ENCODE measurements around the gene DPP6.
"Not testable (repeated sequence)": the region's sequence is repeated elsewhere in the genome, so short reads cannot be mapped to it uniquely, and the experiment has no call there.

Gene DPP6

DNA sequence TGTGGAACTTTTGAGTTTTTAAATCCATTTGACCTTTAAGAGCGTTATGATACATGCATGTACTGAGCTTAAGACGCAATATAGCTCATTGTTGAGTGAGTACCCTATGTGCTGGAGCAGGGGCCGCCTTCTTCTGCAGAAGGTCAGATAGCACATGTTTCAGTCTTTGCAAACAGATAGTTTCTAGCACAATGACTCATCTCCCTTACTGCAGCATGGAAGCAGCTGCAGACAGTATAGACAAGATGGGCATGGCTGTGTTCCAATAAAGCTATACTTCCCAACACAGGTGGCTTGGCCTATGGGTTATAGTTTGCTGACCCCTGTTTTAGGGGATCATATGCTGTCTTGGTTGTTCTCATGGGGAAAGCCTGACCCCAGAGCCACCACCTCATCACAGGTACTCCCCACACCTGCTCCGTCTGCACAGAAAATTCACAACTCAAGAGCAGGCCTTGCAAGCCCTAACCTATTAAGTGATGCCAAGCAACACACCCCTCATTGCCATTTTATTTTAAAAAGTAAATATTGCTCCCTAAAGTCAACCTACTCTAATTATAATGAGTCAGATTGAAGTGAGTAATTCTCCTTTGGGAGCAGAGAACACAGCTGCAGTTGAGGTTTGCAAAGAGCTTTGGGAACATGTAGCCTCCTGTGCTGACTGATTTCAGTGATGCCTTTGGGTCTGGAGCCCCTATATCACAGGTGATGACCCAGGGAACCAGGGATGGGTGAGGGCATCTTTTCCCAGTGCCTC, 620.6 kb downstream of the DPP6 start:
- H3K27me3 ChIP-seq (ENCODE audit: insufficient read depth, poor library complexity, severe bottlenecking), result no peaks in the 10 kb centered on the region
- no peaks in the 10 kb centered on the region for H3K36me3 ChIP-seq (ENCODE audit: low read depth)
- TF ChIP-seq CTCF (IDR thresholded peaks at IDR 0.05; ENCODE audit: poor library complexity, severe bottlenecking), result no peak
- H3K4me1 ChIP-seq (ENCODE audit: insufficient read depth, poor library complexity, severe bottlenecking), result no peaks in the 10 kb centered on the region
- H3K27ac ChIP-seq (ENCODE audit: poor library complexity, severe bottlenecking), result no peak overlapping the region
- DNase-seq (ENCODE audit: low spot score), result no peak
- H3K4me3 ChIP-seq (ENCODE audit: severe bottlenecking), result no peak overlapping the region
- ATAC-seq (ENCODE audit: low read depth), result no peak
- no peaks in the 10 kb centered on the region for H3K9me3 ChIP-seq (ENCODE audit: severe bottlenecking)

DNA sequence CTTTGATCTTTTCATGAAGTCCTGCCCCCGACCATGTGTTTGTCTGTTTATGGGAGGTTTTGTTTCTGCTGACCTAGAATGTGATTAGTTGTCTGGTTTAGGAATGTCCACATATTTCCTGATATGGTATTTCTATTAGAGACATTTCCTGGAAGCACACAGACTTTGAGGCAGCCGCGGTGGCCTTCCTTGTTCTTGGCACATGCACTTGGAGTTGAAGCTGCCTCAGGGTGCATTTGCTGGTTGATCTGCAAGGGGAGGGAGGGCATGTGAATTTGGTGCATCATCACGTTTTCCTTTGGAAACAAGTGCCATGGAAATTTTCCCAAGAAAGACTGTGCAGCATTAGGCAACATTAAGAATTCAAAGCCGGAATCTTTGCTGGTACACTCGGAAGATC, 622.0 kb downstream of the DPP6 start:
- Histone ChIP-seq H3K27me3 (ENCODE audit: insufficient read depth, poor library complexity, severe bottlenecking) (no peaks in the 10 kb centered on the region), H3K9me3 (ENCODE audit: severe bottlenecking) (no peaks in the 10 kb centered on the region), H3K36me3 (ENCODE audit: low read depth) (no peaks in the 10 kb centered on the region), H3K27ac (ENCODE audit: poor library complexity, severe bottlenecking) (no peak overlapping the region), H3K4me1 (ENCODE audit: insufficient read depth, poor library complexity, severe bottlenecking) (no peaks in the 10 kb centered on the region), H3K4me3 (ENCODE audit: severe bottlenecking) (no peak overlapping the region)
- no peak for ATAC-seq (ENCODE audit: low read depth)
- TF ChIP-seq CTCF (IDR thresholded peaks at IDR 0.05; ENCODE audit: poor library complexity, severe bottlenecking), result no peak
- no peak for DNase-seq (ENCODE audit: low spot score)

GRCh38 chr7:154675560-154675959, 623.4 kb downstream of the DPP6 start:
- H3K27me3 ChIP-seq (ENCODE audit: insufficient read depth, poor library complexity, severe bottlenecking), result no peaks in the 10 kb centered on the region

DNA sequence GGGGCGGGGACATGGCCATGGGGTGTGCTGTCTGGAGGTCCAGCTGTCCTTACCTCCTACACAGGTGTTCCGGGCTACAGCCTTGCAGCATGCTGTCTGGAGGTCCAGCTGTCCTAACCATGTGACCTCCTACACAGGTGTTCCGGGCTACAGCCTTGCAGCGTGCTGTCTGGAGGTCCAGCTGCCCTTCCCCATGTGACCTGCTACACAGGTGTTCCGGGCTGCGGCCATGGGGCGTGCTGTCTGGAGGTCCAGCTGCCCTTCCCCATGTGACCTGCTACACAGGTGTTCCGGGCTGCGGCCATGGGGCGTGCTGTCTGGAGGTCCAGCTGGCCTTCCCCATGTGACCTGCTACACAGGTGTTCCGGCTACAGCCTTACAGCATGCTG, 623.8 kb downstream of the DPP6 start:
- not testable (repeated sequence) for H3K27ac ChIP-seq (ENCODE audit: poor library complexity, severe bottlenecking); DNase-seq (ENCODE audit: low spot score); H3K4me3 ChIP-seq (ENCODE audit: severe bottlenecking); H3K4me1 ChIP-seq (ENCODE audit: insufficient read depth, poor library complexity, severe bottlenecking); ATAC-seq (ENCODE audit: low read depth); H3K27me3 ChIP-seq (ENCODE audit: insufficient read depth, poor library complexity, severe bottlenecking); H3K36me3 ChIP-seq (ENCODE audit: low read depth); H3K9me3 ChIP-seq (ENCODE audit: severe bottlenecking)

More at GRCh38 chr7:154675560-154675959, 623.4 kb downstream of the DPP6 start:
- TF ChIP-seq CTCF (IDR thresholded peaks at IDR 0.05; ENCODE audit: poor library complexity, severe bottlenecking), result no peak
- H3K27ac ChIP-seq (ENCODE audit: poor library complexity, severe bottlenecking), result no peak overlapping the region
- no peaks in the 10 kb centered on the region for H3K36me3 ChIP-seq (ENCODE audit: low read depth)
- H3K4me1 ChIP-seq (ENCODE audit: insufficient read depth, poor library complexity, severe bottlenecking), result no peaks in the 10 kb centered on the region
- no peak overlapping the region for H3K4me3 ChIP-seq (ENCODE audit: severe bottlenecking)
- ATAC-seq (ENCODE audit: low read depth) (no peak), DNase-seq (ENCODE audit: low spot score) (no peak)
- H3K9me3 ChIP-seq (ENCODE audit: severe bottlenecking), result peaks cover 2% of the 10 kb centered on the region

DNA sequence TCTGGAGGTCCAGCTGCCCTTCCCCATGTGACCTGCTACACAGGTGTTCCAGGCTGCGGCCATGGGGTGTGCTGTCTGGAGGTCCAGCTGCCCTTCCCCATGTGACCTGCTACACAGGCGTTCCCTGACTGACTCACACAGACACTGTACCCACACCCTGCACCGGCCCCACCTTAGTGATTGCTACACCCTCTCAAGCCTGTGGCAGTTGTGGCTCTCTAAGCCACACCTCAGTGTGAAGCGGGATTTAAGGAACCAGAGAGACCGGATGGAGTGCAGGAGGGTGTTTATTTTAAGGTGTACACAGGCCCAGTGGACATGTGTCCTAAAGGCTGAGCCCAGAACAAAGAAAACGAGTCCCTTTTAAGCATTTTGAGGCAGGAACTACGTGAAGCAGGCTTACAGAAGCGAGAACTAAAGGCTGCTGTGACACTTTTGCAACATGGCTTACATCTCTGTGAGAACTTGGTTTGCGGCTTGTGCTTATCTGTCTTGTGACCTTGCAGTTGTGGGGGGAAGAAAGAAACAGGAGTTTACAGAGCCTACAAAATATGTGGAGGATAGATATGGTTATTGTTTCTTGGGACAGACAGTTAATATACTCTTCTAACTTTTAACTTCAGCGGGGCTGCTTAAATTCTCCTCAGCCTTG, 624.4 kb downstream of the DPP6 start:
- H3K27ac ChIP-seq (ENCODE audit: poor library complexity, severe bottlenecking), result no peak overlapping the region
- no peaks in the 10 kb centered on the region for H3K27me3 ChIP-seq (ENCODE audit: insufficient read depth, poor library complexity, severe bottlenecking)
- H3K4me1 ChIP-seq (ENCODE audit: insufficient read depth, poor library complexity, severe bottlenecking), result no peaks in the 10 kb centered on the region
- no peak for TF ChIP-seq CTCF (IDR thresholded peaks at IDR 0.05; ENCODE audit: poor library complexity, severe bottlenecking)
- H3K36me3 ChIP-seq (ENCODE audit: low read depth), result no peaks in the 10 kb centered on the region
- peaks cover 2% of the 10 kb centered on the region for H3K9me3 ChIP-seq (ENCODE audit: severe bottlenecking)
- peak; percentile 38; the same call in 2 of the 3 replicates for ATAC-seq (ENCODE audit: low read depth)
- H3K4me3 ChIP-seq (ENCODE audit: severe bottlenecking), result no peak overlapping the region
- DNase-seq (ENCODE audit: low spot score), result no peak

Measured in RWPE2 (cell line).